Coronary artery (tissue), 2 donors: Measurements from ENCODE around the gene BLM.

Experiments
- DNase-seq: peaks from one replicate; pipeline ENCODE4 v3.0.0-alpha.2; 2017; ENCODE audit warnings: low spot score
- H3K27ac ChIP-seq, 2 donors: fragments of 200-600 bp; sonication (generic); one replicate each; pipeline ENCODE4 v1.5.1; 2016 to 2019
- H3K4me3 ChIP-seq: fragments of 200-600 bp; sonication (generic); 2 replicates; pipeline ENCODE4 v1.5.1; 2016; ENCODE audit warnings: mild to moderate bottlenecking, moderate library complexity
- TF ChIP-seq, protein P1 (sequence below): fragments of 200-600 bp; sonication (generic); IDR thresholded peaks from one replicate; pipeline ENCODE4 v1.5.1; 2019; ENCODE audit warnings: antibody characterized with exemption

The BLM gene

DNA sequence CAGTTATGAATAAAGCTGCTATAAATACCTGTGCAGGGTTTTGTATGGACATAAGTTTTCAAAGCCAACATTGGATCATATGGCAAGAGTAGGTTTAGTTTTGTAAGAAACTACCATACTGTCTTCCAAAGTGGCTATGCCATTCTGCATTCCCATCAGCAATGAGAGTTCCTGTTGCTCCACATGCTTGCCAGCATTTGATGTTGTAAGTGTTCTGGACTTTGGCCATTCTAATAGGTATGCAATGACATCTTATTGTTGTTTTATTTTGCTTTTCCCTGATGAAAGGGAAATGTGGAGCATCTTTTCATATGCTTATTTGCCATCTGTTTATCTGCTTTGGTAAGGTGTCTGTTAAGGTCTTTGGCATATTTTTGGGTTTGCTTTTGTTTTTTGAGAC lies 22.2 kb upstream of the BLM start:
- H3K27ac ChIP-seq, result no peak overlapping the region
- TF ChIP-seq, protein P1, sequence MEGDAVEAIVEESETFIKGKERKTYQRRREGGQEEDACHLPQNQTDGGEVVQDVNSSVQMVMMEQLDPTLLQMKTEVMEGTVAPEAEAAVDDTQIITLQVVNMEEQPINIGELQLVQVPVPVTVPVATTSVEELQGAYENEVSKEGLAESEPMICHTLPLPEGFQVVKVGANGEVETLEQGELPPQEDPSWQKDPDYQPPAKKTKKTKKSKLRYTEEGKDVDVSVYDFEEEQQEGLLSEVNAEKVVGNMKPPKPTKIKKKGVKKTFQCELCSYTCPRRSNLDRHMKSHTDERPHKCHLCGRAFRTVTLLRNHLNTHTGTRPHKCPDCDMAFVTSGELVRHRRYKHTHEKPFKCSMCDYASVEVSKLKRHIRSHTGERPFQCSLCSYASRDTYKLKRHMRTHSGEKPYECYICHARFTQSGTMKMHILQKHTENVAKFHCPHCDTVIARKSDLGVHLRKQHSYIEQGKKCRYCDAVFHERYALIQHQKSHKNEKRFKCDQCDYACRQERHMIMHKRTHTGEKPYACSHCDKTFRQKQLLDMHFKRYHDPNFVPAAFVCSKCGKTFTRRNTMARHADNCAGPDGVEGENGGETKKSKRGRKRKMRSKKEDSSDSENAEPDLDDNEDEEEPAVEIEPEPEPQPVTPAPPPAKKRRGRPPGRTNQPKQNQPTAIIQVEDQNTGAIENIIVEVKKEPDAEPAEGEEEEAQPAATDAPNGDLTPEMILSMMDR, result no peak
- no peak overlapping the region for H3K4me3 ChIP-seq
- no peak for DNase-seq

DNA sequence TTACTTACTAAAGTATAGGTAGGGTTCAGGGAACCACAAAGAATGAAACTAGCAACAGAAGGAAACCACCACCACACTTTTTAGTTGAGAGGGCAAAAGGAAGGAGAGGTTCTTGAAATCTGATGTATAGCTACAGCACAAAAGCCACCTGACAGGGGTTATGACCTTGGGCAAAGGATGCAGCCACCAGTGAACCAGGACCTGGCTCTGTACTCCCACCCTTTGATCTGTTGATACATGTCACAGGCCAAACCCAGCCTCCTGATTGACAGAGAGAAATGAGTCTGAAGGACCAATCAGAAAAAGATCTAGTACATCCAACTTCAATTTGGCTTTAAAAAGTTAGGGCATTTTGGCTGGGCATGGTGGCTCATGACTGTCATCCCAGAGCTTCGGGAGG lies 20.0 kb upstream of the BLM start:
- DNase-seq, result peak; percentile 9
- TF ChIP-seq, protein P1, result no peak
- no peak overlapping the region for H3K27ac ChIP-seq
- no peak overlapping the region for H3K4me3 ChIP-seq

DNA sequence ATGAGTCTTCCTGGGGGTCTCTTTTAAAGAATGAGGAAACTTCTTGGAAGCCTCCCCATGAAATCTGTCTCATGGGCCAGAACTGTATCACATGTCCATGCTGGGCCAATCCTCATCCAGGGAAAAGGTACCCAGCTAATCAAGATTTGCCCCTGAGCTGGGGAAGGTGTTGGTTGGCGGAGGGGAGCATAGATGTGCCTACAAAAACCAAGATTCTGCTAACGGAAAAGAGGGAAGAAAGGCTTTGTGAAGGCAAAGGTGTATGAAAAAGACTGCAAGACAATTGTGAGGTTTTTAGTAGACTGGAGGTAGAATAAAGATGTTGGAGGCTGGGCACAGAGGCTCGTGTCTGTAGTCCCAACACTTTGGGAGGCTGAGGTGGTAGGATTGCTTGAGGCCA lies 18.5 kb upstream of the BLM start:
- TF ChIP-seq, protein P1, result no peak
- Histone ChIP-seq H3K27ac (no peak overlapping the region), H3K4me3 (no peak overlapping the region)
- DNase-seq, result peak; percentile 56

DNA sequence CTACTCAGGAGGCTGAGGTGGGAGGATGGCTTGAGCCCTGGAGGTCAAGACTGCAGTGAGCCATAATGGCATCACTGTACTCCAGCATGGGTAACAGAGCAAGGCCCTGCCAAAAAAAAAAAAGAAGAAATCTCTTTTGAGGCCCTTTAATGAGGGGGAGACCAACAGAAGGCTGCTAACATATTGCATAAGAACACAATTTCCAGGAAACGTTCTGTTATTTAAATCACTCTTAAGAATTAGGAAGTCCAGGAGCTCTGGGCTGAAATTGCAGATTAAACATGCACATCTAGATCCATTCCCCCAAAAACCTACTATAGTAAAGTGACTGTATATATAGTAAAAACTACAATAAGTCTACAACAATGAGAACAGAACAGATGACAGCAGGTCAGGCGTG lies 16.1 kb upstream of the BLM start:
- Histone ChIP-seq H3K4me3 (no peak overlapping the region), H3K27ac (no peak overlapping the region)
- DNase-seq, result no peak
- TF ChIP-seq, protein P1, result no peak

DNA sequence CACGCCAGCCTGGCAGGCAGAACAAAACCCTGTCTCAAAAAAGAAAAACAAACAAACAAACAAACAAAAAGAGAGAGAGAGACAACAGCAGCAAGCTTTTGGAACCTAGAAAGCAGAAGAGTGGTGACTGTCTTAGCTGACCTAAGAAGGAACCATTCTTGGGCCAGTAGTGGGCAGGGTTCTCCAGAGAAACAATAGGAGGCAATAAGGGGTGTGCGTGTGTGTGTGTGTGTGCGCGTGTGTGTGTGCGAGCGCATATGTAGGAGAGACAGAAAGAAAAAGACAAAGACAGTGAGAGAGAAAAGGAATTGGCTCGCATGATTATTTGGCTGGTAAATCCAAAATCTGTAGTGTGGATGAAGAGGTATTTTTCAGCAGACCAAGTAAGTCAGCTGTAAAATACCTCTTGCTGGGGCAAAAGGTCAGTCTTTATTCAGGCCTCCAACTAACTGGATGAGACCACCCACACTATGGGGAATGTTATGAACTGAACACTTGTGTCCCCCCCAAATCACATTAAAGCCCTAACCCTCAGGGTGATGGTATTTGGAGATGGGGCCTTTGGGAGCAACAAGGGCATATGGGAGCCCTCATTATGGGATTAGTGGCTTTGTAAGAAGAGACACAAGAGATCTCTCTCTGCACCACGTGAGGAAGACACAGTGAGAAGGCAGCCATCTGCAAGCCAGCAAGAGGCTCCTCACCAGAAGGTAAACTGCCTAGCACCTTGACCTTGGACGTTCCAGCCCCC lies 15.1 kb upstream of the BLM start:
- TF ChIP-seq, protein P1, result no peak
- no peak for DNase-seq
- Histone ChIP-seq H3K27ac (no peak overlapping the region), H3K4me3 (no peak overlapping the region)

DNA sequence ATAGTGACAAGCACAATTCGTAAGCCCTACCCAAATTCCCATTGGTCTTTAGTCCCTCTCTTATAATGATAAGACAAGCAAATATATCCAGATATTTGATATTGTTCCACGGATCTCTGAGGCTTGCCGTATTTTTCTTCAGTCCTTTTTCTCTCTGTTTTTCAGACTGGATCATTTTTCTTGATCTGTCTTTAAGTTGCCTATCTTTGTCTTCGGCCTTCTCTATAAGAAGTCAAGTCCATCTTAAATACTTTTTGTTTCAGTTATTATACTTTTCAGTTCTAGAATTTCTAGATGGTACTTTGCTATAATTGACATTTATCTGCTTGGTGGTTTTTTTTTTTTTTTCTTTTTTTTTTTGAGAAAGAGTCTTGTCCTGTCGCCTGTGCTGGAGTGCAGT lies 13.7 kb upstream of the BLM start:
- no peak overlapping the region for H3K27ac ChIP-seq
- TF ChIP-seq, protein P1, result no peak
- no peak overlapping the region for H3K4me3 ChIP-seq
- no peak for DNase-seq

DNA sequence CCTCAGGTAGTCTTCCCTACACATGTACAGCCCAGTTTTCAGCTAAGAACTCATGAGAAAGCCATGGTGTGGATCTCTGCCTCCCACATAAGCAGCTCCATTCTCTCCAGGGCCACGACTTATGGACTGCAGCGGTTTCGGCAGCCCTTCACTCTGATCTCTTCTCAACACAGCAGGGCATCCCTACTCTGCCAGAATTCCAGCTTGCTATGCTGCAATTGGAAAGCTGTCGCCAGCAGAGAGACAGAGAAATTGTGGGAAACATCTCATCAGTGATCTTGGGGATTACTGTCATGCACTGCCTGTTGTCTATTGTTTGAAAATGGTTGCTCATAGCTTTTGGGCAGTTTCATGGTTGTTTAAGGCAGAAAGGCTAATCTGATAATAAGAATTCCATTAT lies 11.9 kb upstream of the BLM start:
- Histone ChIP-seq H3K4me3 (no peak overlapping the region), H3K27ac (no peak overlapping the region)
- TF ChIP-seq, protein P1, result no peak
- no peak for DNase-seq
